Measurements from ENCODE around the gene TANGO2.

The TANGO2 gene

DNA sequence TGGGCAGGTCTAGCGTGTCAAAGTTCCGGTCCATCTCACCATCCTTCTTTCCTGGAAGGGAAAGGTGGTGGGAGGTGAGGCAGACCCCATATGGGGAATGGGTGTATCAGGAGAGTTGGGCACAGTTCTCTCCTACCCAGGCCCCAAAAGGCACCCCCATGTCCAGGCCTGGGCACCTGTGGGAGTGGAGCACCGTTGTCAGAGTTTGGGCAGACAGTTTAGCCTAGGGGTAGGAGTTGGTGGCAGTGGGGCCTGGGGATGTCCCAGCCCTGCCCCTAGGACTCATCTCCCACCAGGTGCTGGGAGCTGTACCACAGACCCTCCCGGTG, 45.2 kb upstream of the TANGO2 start:
- no peak overlapping the region for H4K12ac ChIP-seq (ENCODE audit: low read depth, low read length)
- no peak overlapping the region for H2BK120ac ChIP-seq (ENCODE audit: insufficient read depth, low read length, poor library complexity)
- H3K4me2 ChIP-seq (ENCODE audit: low read length): no peak overlapping the region
- no peak overlapping the region for H2AK5ac ChIP-seq (ENCODE audit: low read length)
- no peak overlapping the region for H4K91ac ChIP-seq (ENCODE audit: low read depth, low read length)
- no peak overlapping the region for H2AFZ ChIP-seq (ENCODE audit: insufficient read depth, low read length, poor library complexity)
- H3K4me1 ChIP-seq (ENCODE audit: control insufficient read depth in 1 of 2, insufficient read depth in 2 of 2, low read length in 2 of 2): peaks cover 2 to 5% of the 10 kb centered on the region in 2 experiments
- no peak overlapping the region for H3K23ac ChIP-seq (ENCODE audit: low read length)
- H3K18ac ChIP-seq (ENCODE audit: low read length): no peak overlapping the region
- H3K27ac ChIP-seq (ENCODE audit: low read depth, low read length): no peak overlapping the region
- H3K9ac ChIP-seq (ENCODE audit: low read length): no peak overlapping the region
- H3K9me3 ChIP-seq (ENCODE audit: insufficient read depth, low read depth, low read length): peaks cover 2% of the 10 kb centered on the region
- H4K8ac ChIP-seq (ENCODE audit: low read depth, low read length): no peak overlapping the region
- H3K36me3 ChIP-seq (ENCODE audit: control insufficient read depth in 1 of 2, insufficient read depth in 2 of 2, low read length in 2 of 2): peaks cover 0 to 18% of the 10 kb centered on the region in 2 experiments
- no peaks in the 10 kb centered on the region for H3K27me3 ChIP-seq (ENCODE audit: insufficient read depth, low read length)
- H3K79me1 ChIP-seq (ENCODE audit: low read length): no peaks in the 10 kb centered on the region
- DNase-seq: no peak
- H3K79me2 ChIP-seq (ENCODE audit: control insufficient read depth, insufficient read depth, low read length, poor library complexity): no peaks in the 10 kb centered on the region
- WGBS (ENCODE audit: extremely low coverage, insufficient coverage, insufficient read length): no CpG with 5 or more reads among the region's 4 CpGs
- no peak overlapping the region for H2BK12ac ChIP-seq (ENCODE audit: low read length)
- H3K4ac ChIP-seq (ENCODE audit: low read depth, low read length): no peak overlapping the region
- H2BK5ac ChIP-seq (ENCODE audit: low read depth, low read length, poor library complexity): no peak overlapping the region
- H3K4me3 ChIP-seq (ENCODE audit: low read depth, low read length): no peak overlapping the region
- H3K14ac ChIP-seq (ENCODE audit: low read length): no peak overlapping the region

GRCh38 chr22:19976671-19977070, 44.2 kb upstream of the TANGO2 start:
- no CpG with 5 or more reads among the region's 3 CpGs for WGBS (ENCODE audit: extremely low coverage, insufficient coverage, insufficient read length)
- Histone ChIP-seq H3K9ac (ENCODE audit: low read length) (no peak overlapping the region), H4K12ac (ENCODE audit: low read depth, low read length) (no peak overlapping the region), H3K4me1 (ENCODE audit: control insufficient read depth in 1 of 2, insufficient read depth in 2 of 2, low read length in 2 of 2) (peaks cover 2 to 5% of the 10 kb centered on the region in 2 experiments), H4K91ac (ENCODE audit: low read depth, low read length) (no peak overlapping the region), H3K36me3 (ENCODE audit: control insufficient read depth in 1 of 2, insufficient read depth in 2 of 2, low read length in 2 of 2) (peaks cover 4 to 10% of the 10 kb centered on the region in 2 experiments), H3K79me1 (ENCODE audit: low read length) (no peaks in the 10 kb centered on the region), H2AK5ac (ENCODE audit: low read length) (no peak overlapping the region), H3K27ac (ENCODE audit: low read depth, low read length) (no peak overlapping the region), H3K18ac (ENCODE audit: low read length) (no peak overlapping the region), H2BK12ac (ENCODE audit: low read length) (no peak overlapping the region), H3K4me2 (ENCODE audit: low read length) (no peak overlapping the region), H3K4me3 (ENCODE audit: low read depth, low read length) (no peak overlapping the region), H2AFZ (ENCODE audit: insufficient read depth, low read length, poor library complexity) (no peak overlapping the region), H2BK5ac (ENCODE audit: low read depth, low read length, poor library complexity) (no peak overlapping the region), H4K8ac (ENCODE audit: low read depth, low read length) (no peak overlapping the region), H3K9me3 (ENCODE audit: insufficient read depth, low read depth, low read length) (peaks cover 2% of the 10 kb centered on the region), H2BK120ac (ENCODE audit: insufficient read depth, low read length, poor library complexity) (no peak overlapping the region), H3K23ac (ENCODE audit: low read length) (no peak overlapping the region), H3K27me3 (ENCODE audit: insufficient read depth, low read length) (no peaks in the 10 kb centered on the region), H3K79me2 (ENCODE audit: control insufficient read depth, insufficient read depth, low read length, poor library complexity) (no peaks in the 10 kb centered on the region), H3K14ac (ENCODE audit: low read length) (no peak overlapping the region), H3K4ac (ENCODE audit: low read depth, low read length) (no peak overlapping the region)
- DNase-seq: no peak

DNA sequence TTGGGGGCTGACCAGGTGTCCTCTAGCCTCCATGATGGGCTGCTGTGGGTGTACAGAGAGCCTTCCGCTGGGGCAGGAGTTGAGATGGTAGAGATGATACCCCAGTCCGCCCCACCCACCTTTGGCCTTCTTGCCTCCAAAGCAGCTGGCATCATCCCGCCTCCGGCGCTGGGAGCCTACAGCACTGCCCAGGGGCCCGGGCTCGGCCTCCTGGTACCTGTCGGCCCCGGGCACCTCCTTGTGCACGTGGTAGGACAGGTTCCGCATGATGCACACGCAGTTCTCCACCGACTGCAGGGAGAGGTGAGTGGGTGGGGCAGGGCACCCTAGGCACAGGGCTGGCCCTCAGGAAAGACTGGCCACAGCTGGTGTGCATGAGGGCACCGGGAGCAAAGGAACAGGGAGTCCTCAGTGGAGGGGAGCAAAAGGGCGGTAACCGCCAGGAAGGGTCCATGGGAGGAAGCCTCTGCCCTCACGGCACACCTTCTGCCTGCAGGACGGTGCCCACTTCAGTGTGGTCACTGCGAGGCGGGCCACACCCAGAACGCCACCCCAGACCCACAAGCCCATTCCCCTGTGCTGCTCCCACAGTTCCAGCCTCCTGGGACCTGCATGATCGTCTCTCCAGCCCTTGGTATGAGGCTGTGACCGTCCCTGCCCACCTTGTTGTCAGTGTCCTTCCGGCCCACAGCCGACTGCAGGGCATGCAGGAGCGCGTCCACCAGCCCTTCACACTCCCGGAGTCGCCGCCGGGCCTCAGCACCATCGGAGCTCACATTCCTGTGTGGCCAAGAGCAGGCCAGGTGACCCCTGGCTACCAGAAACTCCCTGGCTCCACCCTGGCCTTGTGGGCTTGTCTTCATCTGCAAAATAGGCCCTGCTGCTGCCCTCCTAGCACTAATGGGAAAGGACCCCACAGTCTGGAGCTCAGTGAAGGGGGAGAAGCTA, 43.3 kb upstream of the TANGO2 start:
- H3K23ac ChIP-seq (ENCODE audit: low read length): no peak overlapping the region
- H3K4ac ChIP-seq (ENCODE audit: low read depth, low read length): no peak overlapping the region
- no peak overlapping the region for H2AK5ac ChIP-seq (ENCODE audit: low read length)
- H3K9ac ChIP-seq (ENCODE audit: low read length): no peak overlapping the region
- H4K8ac ChIP-seq (ENCODE audit: low read depth, low read length): no peak overlapping the region
- no peaks in the 10 kb centered on the region for H3K79me2 ChIP-seq (ENCODE audit: control insufficient read depth, insufficient read depth, low read length, poor library complexity)
- peak; percentile 59 to 71 for DNase-seq
- WGBS (ENCODE audit: extremely low coverage, insufficient coverage, insufficient read length): no CpG with 5 or more reads among the region's 32 CpGs
- no peak overlapping the region for H3K14ac ChIP-seq (ENCODE audit: low read length)
- H3K79me1 ChIP-seq (ENCODE audit: low read length): no peaks in the 10 kb centered on the region
- no peak overlapping the region for H4K91ac ChIP-seq (ENCODE audit: low read depth, low read length)
- no peak overlapping the region for H2BK120ac ChIP-seq (ENCODE audit: insufficient read depth, low read length, poor library complexity)
- H3K4me1 ChIP-seq (ENCODE audit: control insufficient read depth in 1 of 2, insufficient read depth in 2 of 2, low read length in 2 of 2): peaks cover 2 to 5% of the 10 kb centered on the region in 2 experiments
- H3K4me3 ChIP-seq (ENCODE audit: low read depth, low read length): no peak overlapping the region
- no peak overlapping the region for H2AFZ ChIP-seq (ENCODE audit: insufficient read depth, low read length, poor library complexity)
- no peaks in the 10 kb centered on the region for H3K27me3 ChIP-seq (ENCODE audit: insufficient read depth, low read length)
- no peak overlapping the region for H3K4me2 ChIP-seq (ENCODE audit: low read length)
- H3K36me3 ChIP-seq (ENCODE audit: control insufficient read depth in 1 of 2, insufficient read depth in 2 of 2, low read length in 2 of 2): peaks cover 4 to 10% of the 10 kb centered on the region in 2 experiments
- no peak overlapping the region for H2BK5ac ChIP-seq (ENCODE audit: low read depth, low read length, poor library complexity)
- no peak overlapping the region for H4K12ac ChIP-seq (ENCODE audit: low read depth, low read length)
- H3K18ac ChIP-seq (ENCODE audit: low read length): no peak overlapping the region
- no peak overlapping the region for H3K27ac ChIP-seq (ENCODE audit: low read depth, low read length)
- peaks cover 2% of the 10 kb centered on the region for H3K9me3 ChIP-seq (ENCODE audit: insufficient read depth, low read depth, low read length)
- H2BK12ac ChIP-seq (ENCODE audit: low read length): no peak overlapping the region

GRCh38 chr22:19978748-19979147, 42.2 kb upstream of the TANGO2 start:
- no peak overlapping the region for H3K14ac ChIP-seq (ENCODE audit: low read length)
- H3K9ac ChIP-seq (ENCODE audit: low read length): no peak overlapping the region
- H3K23ac ChIP-seq (ENCODE audit: low read length): no peak overlapping the region
- H2BK12ac ChIP-seq (ENCODE audit: low read length): no peak overlapping the region
- H3K27ac ChIP-seq (ENCODE audit: low read depth, low read length): no peak overlapping the region
- peaks cover 4 to 10% of the 10 kb centered on the region in 2 experiments for H3K36me3 ChIP-seq (ENCODE audit: control insufficient read depth in 1 of 2, insufficient read depth in 2 of 2, low read length in 2 of 2)
- no peak overlapping the region for H2AK5ac ChIP-seq (ENCODE audit: low read length)
- H3K79me2 ChIP-seq (ENCODE audit: control insufficient read depth, insufficient read depth, low read length, poor library complexity): no peaks in the 10 kb centered on the region
- peaks cover 2 to 5% of the 10 kb centered on the region in 2 experiments for H3K4me1 ChIP-seq (ENCODE audit: control insufficient read depth in 1 of 2, insufficient read depth in 2 of 2, low read length in 2 of 2)
- no peak overlapping the region for H3K4me2 ChIP-seq (ENCODE audit: low read length)
- no peak overlapping the region for H2BK5ac ChIP-seq (ENCODE audit: low read depth, low read length, poor library complexity)
- no peak overlapping the region for H3K18ac ChIP-seq (ENCODE audit: low read length)
- H3K4ac ChIP-seq (ENCODE audit: low read depth, low read length): no peak overlapping the region
- DNase-seq: no peak
- H4K91ac ChIP-seq (ENCODE audit: low read depth, low read length): no peak overlapping the region
- no peaks in the 10 kb centered on the region for H3K27me3 ChIP-seq (ENCODE audit: insufficient read depth, low read length)
- no peak overlapping the region for H4K12ac ChIP-seq (ENCODE audit: low read depth, low read length)
- no peak overlapping the region for H4K8ac ChIP-seq (ENCODE audit: low read depth, low read length)
- H2AFZ ChIP-seq (ENCODE audit: insufficient read depth, low read length, poor library complexity): no peak overlapping the region
- no peak overlapping the region for H3K4me3 ChIP-seq (ENCODE audit: low read depth, low read length)
- no peak overlapping the region for H2BK120ac ChIP-seq (ENCODE audit: insufficient read depth, low read length, poor library complexity)
- no peaks in the 10 kb centered on the region for H3K79me1 ChIP-seq (ENCODE audit: low read length)
- WGBS (ENCODE audit: extremely low coverage, insufficient coverage, insufficient read length): no CpG with 5 or more reads among the region's 17 CpGs
- peaks cover 2% of the 10 kb centered on the region for H3K9me3 ChIP-seq (ENCODE audit: insufficient read depth, low read depth, low read length)
